Body of pancreas (tissue), 4 donors: ENCODE results near the gene FAU. TPM values are rescaled to one million over a fixed set of nuclear protein-coding genes. Genes with fewer than 3 reads are reported as not detected.

Source experiments
- ATAC-seq: fragments of 150-250 bp; one replicate; pipeline ENCODE4 v1.9.1; 2016
- DNase-seq, 4 donors: peaks; one replicate each; pipeline ENCODE4 v3.0.0-alpha.2; 2019
- H3K27ac ChIP-seq, 4 donors: fragments of 200-600 bp; sonication (generic); 1 replicate in 3 of 4; 2 replicates in 1 of 4; pipeline versions ENCODE4 v1.5.1 to v1.6.1; 2016 to 2019; ENCODE audit warnings: mild to moderate bottlenecking in 1 of 4, mixed read lengths in 1 of 4, moderate library complexity in 1 of 4
- H3K27me3 ChIP-seq, 2 donors: fragments of 200-600 bp; sonication (generic); one replicate each; pipeline ENCODE4 v1.6.0; 2016; ENCODE audit warnings: mild to moderate bottlenecking in 1 of 2
- H3K36me3 ChIP-seq, 2 donors: fragments of 200-600 bp; sonication (generic); replicated peaks in 1 of 2; 2 replicates each; pipeline ENCODE4 v1.5.1; 2016; ENCODE audit warnings: low read depth in 2 of 2; ENCODE audit not compliant: insufficient read depth in 1 of 2
- H3K4me1 ChIP-seq: fragments of 200-600 bp; sonication (generic); one replicate; pipeline ENCODE4 v1.6.0; 2016
- H3K4me3 ChIP-seq, 2 donors: fragments of 200-600 bp; sonication (generic); 1 replicate in 1 of 2; 2 replicates in 1 of 2; pipeline ENCODE4 v1.5.1; 2016 to 2019
- H3K9me3 ChIP-seq, 3 donors: fragments of 200-600 bp; sonication (generic); 1 replicate in 2 of 3; 2 replicates in 1 of 3; pipeline ENCODE4 v1.5.1; 2016
- POLR2A ChIP-seq, 3 donors: fragments of 450-650 bp; IDR thresholded peaks; one replicate each; pipeline ENCODE4 v1.6.1; 2016; ENCODE audit warnings: antibody characterized with exemption in 3 of 3, mild to moderate bottlenecking in 2 of 3
- WGBS, 2 donors: methylation state at CpG; one replicate each; pipeline ENCODE4 v1.1.5; 2017; 5-methylcytosine and 5-hydroxymethylcytosine counted together
- intact Hi-C: fragments of 100-400 bp; cut with DNase I; formaldehyde crosslinking; loops from one replicate; pipeline ENCODE4 v1.15.1; 2023
- microRNA-seq, 2 donors: library from miRNA; unstranded; fragments of <30 nt; microRNA quantifications; one replicate each; pipeline ENCODE4, GENCODE V29; 2016; ENCODE audit warnings: borderline number of aligned reads in 2 of 2, borderline replicate concordance in 2 of 2
- small RNA-seq: library from RNA; depleted of rRNA; stranded (forward); fragments of <200 nt; gene quantifications from one replicate; pipeline ENCODE3, GENCODE V24; 2016
- total RNA-seq, 2 donors: library from RNA; depleted of rRNA; stranded (reverse); fragments of >200 nt; gene quantifications; one replicate each; pipeline ENCODE4 v1.1.0, GENCODE V29; 2016
- TF ChIP-seq, protein P1 (sequence below), 7 experiments: fragments of 450-650 bp in 4 of 7; fragments of 200-600 bp in 3 of 7; sonication (generic) in 3 of 7; IDR thresholded peaks; one replicate each; pipeline ENCODE4 v1.5.1; 2016 to 2019; ENCODE audit warnings: antibody characterized with exemption in 7 of 7

FAU gene
- total RNA-seq, 2 donors from 2014 or later = 1,320 to 1,355 TPM

DNA sequence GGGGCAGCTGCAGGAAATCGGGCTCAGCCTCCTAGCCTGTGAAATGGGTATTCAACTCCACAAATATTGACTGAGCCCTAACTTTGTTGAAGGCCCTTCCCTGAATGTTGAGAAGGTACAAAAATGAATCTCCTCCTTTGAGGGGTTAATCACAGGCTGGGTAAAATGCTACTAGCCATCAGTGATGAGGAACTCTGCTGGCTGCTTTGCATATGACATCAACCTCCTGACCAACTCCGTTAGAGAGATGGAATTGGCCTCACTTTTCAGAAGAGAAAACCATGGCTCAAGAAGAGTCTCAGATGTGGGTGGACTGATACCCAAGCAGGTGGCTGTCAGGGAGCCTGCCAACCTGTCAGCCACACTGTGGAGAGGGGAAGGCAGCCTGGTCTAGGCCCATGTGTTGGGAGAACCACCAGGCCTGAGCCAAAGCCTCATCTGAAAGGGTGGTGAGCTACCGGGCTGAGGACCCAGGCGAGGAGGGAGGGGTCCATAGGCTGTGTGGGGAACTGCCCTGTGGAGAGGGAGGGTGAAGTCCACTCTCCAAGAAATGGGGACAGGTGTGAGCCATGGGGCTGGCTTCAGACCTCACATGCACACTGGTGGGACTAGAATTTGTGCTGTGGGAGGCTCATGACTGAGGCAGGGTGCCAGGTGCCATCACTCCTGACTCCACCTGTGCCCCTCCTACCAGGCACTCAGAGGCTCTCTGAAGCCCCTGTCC is 49.9 kb downstream of the FAU start:
- Histone ChIP-seq H3K27me3 (no peaks in the 10 kb centered on the region), H3K27ac (no peak overlapping the region), H3K4me1 (no peaks in the 10 kb centered on the region), H3K36me3 (no peaks in the 10 kb centered on the region), H3K4me3 (no peak overlapping the region), H3K9me3 (no peaks in the 10 kb centered on the region)
- no peak for TF ChIP-seq POLR2A (IDR thresholded peaks at IDR 0.05)
- TF ChIP-seq, protein P1, sequence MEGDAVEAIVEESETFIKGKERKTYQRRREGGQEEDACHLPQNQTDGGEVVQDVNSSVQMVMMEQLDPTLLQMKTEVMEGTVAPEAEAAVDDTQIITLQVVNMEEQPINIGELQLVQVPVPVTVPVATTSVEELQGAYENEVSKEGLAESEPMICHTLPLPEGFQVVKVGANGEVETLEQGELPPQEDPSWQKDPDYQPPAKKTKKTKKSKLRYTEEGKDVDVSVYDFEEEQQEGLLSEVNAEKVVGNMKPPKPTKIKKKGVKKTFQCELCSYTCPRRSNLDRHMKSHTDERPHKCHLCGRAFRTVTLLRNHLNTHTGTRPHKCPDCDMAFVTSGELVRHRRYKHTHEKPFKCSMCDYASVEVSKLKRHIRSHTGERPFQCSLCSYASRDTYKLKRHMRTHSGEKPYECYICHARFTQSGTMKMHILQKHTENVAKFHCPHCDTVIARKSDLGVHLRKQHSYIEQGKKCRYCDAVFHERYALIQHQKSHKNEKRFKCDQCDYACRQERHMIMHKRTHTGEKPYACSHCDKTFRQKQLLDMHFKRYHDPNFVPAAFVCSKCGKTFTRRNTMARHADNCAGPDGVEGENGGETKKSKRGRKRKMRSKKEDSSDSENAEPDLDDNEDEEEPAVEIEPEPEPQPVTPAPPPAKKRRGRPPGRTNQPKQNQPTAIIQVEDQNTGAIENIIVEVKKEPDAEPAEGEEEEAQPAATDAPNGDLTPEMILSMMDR (IDR thresholded peaks at IDR 0.05) = no peak
- ATAC-seq (no peak), DNase-seq (no peak)
- intact Hi-C loops = no loop called here
- WGBS, 2 donors = 38 to 52% methylated on average over 2 to 4 of the region's 4 CpGs

Small RNA genes lying within 50 kb of the gene (microRNA-seq; reads per million reads assigned to microRNA genes)
- gene MIR6751 = 0 reads per million in 2 donors

Small RNA genes lying within 50 kb of the gene (small RNA-seq; reads per million reads assigned to genes)
- not detected for gene HIGD1AP10
- not detected for gene PDCL2P2
- 0.23 reads per million for gene RNU2-23P

Other genes starting within 250 kb of the FAU start
- 10 to 100 TPM; 18.7 to 45.2 TPM for gene EHD1, start 243.5 kb downstream of the FAU start, total RNA-seq
- gene ATG2A, start 204.9 kb downstream of the FAU start, total RNA-seq = 10 to 100 TPM; 16.3 to 34.3 TPM
- 10 to 100 TPM; 12.7 to 35.6 TPM for gene PPP2R5B, start 197.4 kb downstream of the FAU start, total RNA-seq
- gene GPHA2, start 186.2 kb downstream of the FAU start, total RNA-seq = 10 to 100 TPM in 1 of 2 donors, 1 to 10 TPM in 1; 7.3 to 18.5 TPM
- gene MAJIN, start 150.0 kb downstream of the FAU start, total RNA-seq = under 1 TPM in 1 of 2 donors, not detected in 1; 0.78 TPM
- 10 to 100 TPM in 1 of 2 donors, 1 to 10 TPM in 1; 2.3 to 20.8 TPM for gene BATF2, start 125.2 kb downstream of the FAU start, total RNA-seq
- 10 to 100 TPM; 67.6 to 75.5 TPM for gene ARL2, start 108.0 kb downstream of the FAU start, total RNA-seq
- 10 to 100 TPM in 1 of 2 donors, 1 to 10 TPM in 1; 7.9 to 10.6 TPM for gene SNX15, start 94.7 kb downstream of the FAU start, total RNA-seq
- 10 to 100 TPM in 1 of 2 donors, 1 to 10 TPM in 1; 5.4 to 30.3 TPM for gene SAC3D1, start 80.9 kb downstream of the FAU start, total RNA-seq
- 10 to 100 TPM in 1 of 2 donors, 1 to 10 TPM in 1; 1.6 to 11.5 TPM for gene NAALADL1, start 63.6 kb downstream of the FAU start, total RNA-seq
- gene CDCA5, start 38.1 kb downstream of the FAU start, total RNA-seq = 1 to 10 TPM in 1 of 2 donors, not detected in 1; 2.3 TPM
- 10 to 100 TPM; 23.1 to 29.3 TPM for gene ZFPL1, start 37.9 kb downstream of the FAU start, total RNA-seq
- gene VPS51, start 25.9 kb downstream of the FAU start, total RNA-seq = 100 to 1,000 TPM; 206 to 360 TPM
- gene TM7SF2, start 10.3 kb downstream of the FAU start, total RNA-seq = 10 to 100 TPM; 25.4 to 85.6 TPM
- gene ZNHIT2, start 4.4 kb downstream of the FAU start, total RNA-seq = 10 to 100 TPM; 18.7 to 33.9 TPM
- gene MRPL49, start 187 bp upstream of the FAU start, total RNA-seq = 10 to 100 TPM; 34.2 to 35.6 TPM
- 10 to 100 TPM; 41.0 to 97.2 TPM for gene SYVN1, start 12.4 kb upstream of the FAU start, total RNA-seq
- gene SPDYC, start 48.1 kb upstream of the FAU start, total RNA-seq = not detected
- 100 to 1,000 TPM; 142 to 245 TPM for gene CAPN1, start 59.8 kb upstream of the FAU start, total RNA-seq
- gene POLA2, start 139.8 kb upstream of the FAU start, total RNA-seq = 10 to 100 TPM in 1 of 2 donors, 1 to 10 TPM in 1; 7.3 to 19.1 TPM
- 10 to 100 TPM in 1 of 2 donors, 1 to 10 TPM in 1; 8.3 to 16.8 TPM for gene CDC42EP2, start 192.7 kb upstream of the FAU start, total RNA-seq
- gene DPF2, start 211.7 kb upstream of the FAU start, total RNA-seq = 10 to 100 TPM; 18.1 to 30.1 TPM
- not detected for gene TIGD3, start 232.6 kb upstream of the FAU start, total RNA-seq